D721Med (cell line): Measurements from ENCODE around the gene SMAD4.
"Not testable (repeated sequence)": the region's sequence is repeated elsewhere in the genome, so short reads cannot be mapped to it uniquely, and the experiment has no call there.

Experiments
- DNase-seq: peaks from one replicate; pipeline ENCODE4 v3.0.0; 2011; ENCODE audit warnings: low spot score; ENCODE audit not compliant: insufficient read length
- FAIRE-seq: peaks from 2 replicates; lab custom pipeline; 2011; peaks lifted over from hg19 to GRCh38; lab: Jason Lieb, UNC
- CTCF ChIP-seq: IDR thresholded peaks from 2 replicates; pipeline ENCODE4 v1.5.1; 2012; ENCODE audit warnings: mild to moderate bottlenecking, control low read depth; ENCODE audit not compliant: insufficient read depth; ENCODE audit errors: missing control alignments

Gene SMAD4

DNA sequence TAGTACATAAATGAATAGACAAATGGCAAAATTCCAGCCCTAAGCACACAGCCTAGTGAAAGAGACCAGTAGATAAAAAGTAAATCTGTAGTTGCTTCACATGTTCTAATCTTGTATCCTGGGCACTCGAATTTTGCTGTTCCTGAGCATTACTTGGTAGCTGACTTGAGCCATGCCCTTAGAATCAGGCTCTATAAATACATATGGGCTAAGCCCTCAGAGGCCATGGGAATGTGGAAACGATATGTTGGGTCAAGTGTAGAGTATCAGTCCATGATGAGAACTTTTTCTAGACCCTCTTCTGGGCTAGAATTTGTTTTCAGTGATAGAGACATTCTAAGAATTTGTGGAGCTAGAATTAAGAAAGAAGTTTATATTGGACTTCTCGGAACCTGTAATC, 40.3 kb upstream of the SMAD4 start:
- FAIRE-seq, result peak; percentile 67

DNA sequence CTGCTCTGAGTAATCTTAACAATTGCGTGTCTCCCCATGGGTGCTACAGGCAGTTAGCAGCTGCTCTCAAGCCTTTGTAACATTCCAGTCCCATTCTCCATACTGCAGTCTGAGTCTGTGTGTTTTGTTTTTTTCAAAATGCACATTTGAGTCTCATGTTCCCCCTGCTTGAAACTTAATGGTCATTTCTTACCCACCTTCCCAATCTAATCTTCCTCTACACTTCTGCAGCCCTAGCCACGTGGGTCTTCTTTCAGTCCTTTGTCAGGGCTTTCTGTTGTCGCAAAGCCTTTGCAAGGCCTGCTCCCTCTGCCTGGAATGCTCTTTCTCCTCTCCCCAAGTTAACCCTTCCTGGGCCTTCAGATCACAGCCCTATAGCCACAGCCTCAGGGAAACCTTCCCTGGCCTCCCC, 37.7 kb upstream of the SMAD4 start:
- FAIRE-seq (no peak), DNase-seq (no peak)
- no peak for TF ChIP-seq CTCF

More for the DNA sequence above, 40.3 kb upstream of the SMAD4 start:
- DNase-seq, result no peak
- no peak for TF ChIP-seq CTCF

DNA sequence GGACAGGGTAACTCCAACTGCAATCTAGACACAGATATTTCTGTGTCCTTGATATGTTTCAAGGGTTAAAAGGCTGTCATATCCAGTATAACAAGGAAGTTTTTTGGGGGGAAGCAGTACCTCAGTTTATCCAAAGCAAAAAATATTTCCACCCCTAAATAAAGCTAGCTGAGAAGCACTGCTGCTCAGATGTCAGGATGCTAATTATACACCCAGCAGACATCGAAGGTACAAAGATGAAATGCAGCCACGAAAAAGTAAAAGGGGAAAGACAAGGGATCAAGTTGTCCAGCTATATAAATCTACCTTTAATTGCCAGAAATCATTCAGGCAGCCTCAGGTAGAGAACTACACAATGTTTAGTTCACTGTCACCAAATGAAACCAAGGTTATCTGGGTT, 36.0 kb upstream of the SMAD4 start:
- DNase-seq (no peak), FAIRE-seq (no peak)
- TF ChIP-seq CTCF, result no peak

DNA sequence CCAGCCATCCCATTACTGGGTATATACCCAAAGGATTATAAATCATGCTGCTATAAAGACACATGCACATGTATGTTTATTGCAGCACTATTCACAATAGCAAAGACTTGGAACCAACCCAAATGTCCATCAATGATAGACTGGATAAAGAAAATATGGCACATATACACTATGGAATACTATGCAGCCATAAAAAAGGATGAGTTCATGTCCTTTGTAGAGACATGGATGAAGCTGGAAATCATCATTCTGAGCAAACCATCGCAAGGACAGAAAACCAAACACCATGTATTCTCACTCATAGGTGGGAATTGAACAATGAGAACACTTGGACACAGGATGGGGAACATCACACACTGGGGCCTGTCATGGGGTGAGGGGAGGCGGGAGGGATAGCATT, 26.8 kb upstream of the SMAD4 start:
- DNase-seq, FAIRE-seq: not testable (repeated sequence)

- FAIRE-seq, result no peak
- DNase-seq, result no peak
- no peak for TF ChIP-seq CTCF
Observed at GRCh38 chr18:51006061-51006818, 23.8 kb upstream of the SMAD4 start.

GRCh38 chr18:51006948-51007789, 22.8 kb upstream of the SMAD4 start:
- FAIRE-seq (no peak), DNase-seq (no peak)
- TF ChIP-seq CTCF, result no peak

DNA sequence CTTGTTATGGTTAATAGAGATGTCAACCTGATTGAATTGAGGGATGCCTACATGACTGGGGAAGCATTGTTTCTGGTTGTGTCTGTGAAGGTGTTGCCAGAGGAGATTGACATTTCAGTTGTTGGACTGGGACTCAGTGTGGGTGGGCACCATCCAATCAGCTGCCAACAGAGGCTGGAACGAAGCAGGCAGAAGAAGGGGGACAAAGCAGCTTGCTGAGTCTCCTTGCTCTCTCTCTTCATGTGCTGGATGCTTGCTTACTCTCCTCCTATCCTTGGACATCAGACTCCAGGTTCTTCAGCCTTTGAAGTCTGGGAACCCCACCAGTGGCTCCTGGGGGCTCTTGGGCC, 22.2 kb upstream of the SMAD4 start:
- DNase-seq (no peak), FAIRE-seq (no peak)
- TF ChIP-seq CTCF, result no peak
